Eye (tissue), 1 donor: ENCODE data around the gene CCR5.

Source experiments
- DNase-seq: peaks from one replicate; pipeline ENCODE4 v3.0.0-alpha.2; 2015

Gene CCR5

DNA sequence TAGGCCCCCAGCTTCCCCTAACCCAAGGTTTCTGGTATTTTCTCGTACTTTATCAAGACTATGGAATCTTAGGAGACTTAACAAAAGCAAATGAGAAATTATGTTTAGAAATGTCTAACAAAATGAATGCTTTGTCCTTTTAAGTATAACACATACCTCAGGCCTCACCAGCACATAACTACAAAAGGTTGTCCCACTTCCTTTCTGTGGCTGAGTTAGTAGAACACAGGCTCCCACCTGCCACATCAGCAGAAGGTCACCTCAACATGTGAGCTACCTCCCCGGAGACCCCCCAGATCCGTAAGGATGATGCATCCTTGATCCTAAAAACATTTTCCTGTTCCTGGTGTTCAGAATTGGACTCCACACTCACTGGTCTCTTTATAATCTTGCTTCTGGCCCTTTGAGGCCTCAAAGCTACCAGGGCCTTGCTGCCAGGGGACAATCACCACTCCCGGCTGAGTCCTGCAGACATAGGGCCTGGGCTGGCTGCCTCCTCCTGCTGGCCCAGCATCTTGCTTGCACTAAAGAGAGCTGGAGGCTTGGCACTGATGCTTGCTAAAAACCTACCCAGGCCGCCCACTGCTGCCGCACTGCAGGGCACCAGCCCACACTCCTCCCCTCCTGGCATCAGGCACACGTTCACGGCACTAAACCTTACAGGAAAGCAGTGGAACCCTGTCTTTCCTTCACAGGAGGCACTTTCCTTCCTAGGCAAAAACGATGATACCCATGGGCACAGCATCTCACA, 39.2 kb downstream of the CCR5 start:
- no peak for DNase-seq

DNA sequence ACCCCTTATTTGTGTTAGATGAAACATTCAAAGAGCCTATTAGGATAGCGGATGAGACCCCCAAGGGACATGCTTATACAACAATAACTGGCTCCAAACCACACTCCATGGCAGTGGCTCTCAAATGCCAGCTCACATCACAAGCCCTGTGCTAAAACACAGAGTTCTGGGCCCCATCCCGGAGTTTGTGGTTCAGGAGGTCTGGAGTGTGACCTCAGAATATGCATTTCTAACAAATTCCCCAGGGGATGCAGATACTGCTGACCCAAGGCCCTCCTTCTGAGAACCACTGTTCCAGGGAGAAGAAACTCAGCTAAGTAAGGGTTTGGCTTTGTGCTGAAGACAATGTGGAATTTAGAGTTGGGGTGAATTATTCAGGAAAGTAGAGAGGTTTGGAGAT, 39.9 kb downstream of the CCR5 start:
- no peak for DNase-seq

DNA sequence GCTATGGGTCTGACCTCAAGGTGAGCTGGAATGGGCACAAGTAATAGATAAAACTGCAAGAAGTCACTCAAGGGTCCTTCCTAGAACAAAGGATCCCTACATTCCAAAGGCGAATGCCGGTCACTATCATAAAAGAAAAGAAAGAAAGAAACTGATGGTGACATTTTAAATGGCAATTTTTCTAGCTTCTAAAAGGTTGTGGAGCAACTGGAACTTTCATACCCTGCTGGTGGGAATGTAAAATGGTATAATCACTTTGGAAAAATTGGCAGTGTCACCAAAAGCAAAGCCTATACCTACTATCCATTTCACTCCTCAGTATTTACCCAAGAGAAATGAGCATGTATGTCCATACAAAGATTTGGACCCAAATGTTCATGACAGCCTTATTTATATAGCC, 40.5 kb downstream of the CCR5 start:
- no peak for DNase-seq

DNA sequence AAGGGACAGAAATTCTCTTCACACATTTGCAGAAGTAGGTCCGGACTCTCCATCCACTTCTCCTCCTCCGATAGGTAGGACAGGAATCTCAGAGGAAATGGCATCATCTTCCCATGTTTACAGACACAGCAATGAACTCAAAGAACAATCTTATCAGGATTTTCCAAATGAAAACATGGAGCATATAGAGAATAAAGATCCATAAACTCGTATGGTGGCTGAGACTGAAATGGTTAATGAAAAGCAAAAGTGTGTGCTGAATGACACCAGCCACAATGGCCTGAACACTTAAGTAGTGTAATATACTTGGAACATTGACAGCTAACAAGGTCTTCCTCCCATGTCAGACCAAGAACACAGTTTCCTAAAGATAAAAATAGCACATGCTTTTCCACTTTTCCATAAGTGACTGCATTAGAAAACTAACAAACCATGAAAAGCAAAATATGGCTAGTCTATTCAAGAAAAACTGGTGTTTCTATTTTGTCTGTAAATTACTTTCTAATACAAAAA, 42.1 kb downstream of the CCR5 start:
- no peak for DNase-seq

DNA sequence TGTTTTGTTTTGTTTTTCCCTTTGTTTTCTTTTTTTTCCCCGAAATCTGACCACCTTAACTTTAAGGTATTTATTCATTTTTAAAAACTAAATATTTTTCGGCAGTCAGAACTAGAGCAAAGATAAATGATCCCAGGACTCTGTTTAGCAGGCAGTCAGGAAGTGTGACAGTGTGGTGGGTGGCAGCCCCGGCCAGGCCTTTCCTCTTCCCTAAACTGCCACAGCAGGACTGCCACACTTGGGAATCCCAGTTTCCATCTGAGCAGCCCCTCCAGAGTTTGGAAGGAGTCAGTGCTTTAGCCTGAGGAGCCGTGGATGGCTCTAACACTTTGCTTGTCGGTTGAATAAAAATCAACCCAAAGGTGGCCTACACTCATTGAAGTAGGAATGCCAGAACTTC, 43.2 kb downstream of the CCR5 start:
- no peak for DNase-seq

DNA sequence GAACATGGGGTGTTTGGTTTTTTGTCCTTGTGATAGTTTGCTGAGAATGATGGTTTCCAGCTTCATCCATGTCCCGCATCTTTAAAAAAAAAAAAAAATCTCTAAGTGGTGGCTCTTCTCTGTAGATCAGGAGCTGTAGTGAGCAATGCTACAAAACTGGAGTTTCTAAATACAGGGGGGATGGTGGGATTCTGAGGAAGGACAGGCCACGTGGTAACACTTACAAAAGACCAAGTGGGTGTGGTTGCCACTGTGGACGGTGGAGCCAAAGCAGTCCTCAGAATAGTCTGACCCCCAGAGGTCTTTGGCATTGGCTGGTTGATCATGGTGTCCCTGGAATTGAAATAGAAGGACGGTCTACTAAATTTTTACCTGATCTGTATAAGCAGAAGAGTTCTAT, 44.0 kb downstream of the CCR5 start:
- no peak for DNase-seq

DNA sequence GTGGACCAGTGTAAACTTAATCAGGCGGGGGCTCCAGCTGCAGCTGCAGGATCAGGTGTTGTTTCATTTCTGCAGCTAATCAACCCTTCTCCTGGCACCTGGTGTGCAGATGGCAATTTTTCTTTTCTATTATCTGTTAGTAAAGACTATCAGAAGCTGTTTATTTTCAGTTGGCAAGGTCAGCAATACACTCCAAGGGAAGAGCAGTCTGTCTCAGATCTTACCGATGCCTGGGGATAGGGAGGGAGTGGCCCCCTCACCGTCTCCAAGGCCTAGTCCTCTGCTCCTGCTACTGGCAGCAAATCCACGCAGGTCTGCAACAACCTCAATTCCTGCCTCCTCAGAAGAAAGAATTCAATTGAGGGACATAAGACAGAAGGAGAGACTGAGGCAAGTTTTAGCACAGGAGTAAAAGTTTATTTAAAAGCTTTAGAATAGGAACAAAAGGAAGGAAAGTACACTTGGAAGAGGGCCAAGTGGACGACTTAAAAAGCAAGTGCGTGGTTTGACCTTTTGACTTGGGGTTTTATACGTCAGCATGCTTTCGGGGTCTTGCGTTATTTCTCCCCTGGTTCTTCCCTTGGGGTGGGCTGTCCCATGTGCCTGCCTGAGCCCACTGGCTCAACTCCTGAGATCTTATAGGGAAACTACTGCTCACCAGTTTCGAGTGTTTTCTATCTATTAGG, 45.5 kb downstream of the CCR5 start:
- no peak for DNase-seq

DNA sequence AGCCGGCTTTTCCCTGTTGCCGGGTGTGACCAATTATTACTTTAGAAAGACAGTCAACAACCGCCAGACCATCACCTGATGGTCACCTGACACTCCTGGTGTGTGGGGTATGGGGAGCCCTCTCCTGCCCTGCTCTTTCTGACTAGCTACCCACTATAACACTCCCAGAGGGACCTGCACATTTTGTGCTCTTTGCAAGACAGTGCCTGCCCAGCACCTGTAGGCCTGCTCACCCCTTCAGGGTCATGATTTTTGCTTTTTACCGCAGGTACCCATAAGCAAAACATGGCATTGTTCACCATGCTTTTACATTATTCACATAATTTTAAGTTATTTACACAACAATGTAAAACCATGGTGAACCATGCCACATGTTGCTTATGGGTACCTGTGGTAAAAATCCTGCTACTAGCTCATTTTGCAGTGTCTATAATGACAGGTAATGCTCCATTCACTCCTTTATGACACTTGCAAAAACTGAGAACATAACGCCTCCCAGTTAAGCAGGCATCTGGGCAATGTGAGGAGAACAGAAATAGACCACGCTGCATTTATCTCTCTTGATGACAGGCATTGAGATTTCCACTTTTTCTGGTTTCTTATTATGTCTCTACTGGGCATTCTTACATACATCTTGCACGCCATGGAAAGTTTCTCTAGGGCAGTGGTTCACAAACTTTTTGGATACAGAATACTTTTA, 46.2 kb downstream of the CCR5 start:
- DNase-seq, result no peak

DNA sequence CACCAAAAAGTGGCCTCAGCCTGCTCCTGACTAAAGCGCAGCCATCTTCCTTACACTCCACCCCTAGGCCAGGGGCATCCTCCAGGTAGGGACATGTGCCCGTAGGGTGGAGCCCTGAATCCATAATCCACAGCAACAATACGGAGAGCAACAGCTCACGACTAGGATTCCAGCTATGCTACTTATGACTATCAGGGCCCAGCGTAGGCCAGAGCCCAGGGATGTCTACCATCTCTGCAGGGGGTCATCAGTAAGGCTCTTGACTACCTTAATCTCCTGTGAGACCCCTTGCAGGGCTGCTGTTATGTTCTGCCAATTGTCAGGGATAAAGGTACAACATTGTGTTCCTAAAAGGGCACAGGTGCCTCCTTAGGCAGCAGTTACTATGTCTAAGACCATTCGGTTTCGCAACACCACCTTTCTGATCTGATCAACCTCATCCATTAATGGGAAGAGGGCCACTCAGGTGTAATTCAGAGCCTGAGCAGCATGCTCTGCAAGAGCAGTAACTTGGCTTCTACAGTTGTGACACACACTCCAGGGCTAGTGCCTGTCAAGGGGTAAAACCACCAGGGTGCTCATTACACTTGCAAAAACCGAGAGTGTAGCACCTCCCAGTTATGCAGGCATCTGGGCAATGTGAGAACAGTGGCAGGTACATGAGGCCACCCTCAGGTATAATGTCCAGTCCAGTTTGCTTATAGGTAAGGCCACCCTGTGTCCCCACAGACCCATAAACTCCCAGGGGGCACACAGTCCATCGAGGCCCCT, 47.3 kb downstream of the CCR5 start:
- DNase-seq, result no peak

DNA sequence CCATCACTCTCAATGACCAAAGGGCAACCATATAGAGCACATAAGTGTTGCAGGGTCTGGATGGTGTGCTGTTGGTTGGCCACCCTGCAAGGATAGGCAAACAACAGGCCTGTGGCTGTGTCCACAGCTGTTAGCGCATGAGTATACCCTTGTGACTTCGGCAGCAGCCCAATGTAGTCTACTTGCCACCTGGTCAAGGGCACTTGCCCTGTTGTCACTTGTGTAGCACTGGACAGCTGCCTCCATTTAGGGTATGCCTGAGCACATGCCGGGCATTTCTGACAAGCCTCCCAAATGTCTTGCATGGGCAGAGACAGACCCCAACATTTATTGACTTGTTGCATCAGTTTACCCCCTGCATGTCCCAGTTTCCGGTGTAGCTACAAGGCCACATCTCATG, 49.1 kb downstream of the CCR5 start:
- no peak for DNase-seq

DNA sequence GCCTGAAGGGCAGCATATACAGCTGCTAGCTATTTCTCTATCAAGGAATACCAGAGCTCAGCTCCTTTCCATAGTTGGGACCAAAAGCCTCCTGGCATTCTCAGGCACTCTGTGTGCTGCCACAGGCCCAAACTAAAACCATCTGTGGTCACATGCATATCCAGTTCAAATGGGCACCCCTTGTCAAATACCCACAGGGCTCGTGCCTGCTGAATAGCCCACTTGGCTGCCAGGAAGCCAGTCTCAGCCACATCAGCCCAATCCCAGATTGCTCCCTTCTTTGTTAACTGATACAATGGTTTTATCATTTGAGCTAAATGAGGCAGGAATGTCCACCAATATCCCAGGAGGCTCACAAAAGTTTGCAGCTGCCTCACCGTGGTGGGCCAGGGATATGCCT, 50.2 kb downstream of the CCR5 start:
- no peak for DNase-seq

DNA sequence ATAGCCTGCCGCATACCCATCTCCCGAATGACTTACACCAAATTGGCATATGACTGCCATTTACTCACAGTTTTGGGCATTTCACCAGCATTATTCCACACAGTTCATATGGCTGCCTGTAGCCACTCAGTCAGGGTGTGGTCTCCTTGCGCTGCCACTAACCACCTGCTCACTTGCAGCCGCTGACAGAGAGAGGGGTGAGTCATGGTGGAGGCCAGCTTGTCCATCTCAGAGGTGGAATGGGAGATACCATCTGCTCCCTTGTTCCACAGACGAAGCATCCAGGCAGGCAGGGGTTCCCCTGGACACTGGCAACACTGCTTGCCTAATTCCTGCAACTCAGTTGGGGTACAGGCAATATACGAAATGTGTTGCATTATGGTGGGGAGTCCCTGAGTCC, 51.9 kb downstream of the CCR5 start:
- DNase-seq, result no peak

DNA sequence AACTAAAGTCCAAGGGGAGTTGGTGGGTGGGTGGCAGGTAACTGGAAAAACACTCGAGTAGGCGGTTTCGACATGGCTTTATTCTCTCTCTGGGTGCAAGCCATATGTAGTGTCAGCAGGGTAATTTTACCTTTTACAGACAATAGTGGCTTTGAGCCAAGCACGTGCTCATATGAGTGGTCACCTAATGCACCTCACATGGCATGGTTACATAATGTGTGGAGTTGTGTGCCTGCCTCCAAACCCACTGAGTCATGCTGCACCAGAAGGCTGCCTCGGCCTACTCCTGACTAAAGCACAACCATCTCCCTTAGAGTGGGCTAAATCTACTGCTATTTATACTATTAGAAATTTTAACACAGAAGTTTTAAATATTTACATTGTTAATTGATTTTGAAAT, 52.8 kb downstream of the CCR5 start:
- DNase-seq, result no peak
